ENCODE results near the gene CFAP141. TPM values are rescaled to one million over a fixed set of nuclear protein-coding genes. Genes with fewer than 3 reads are reported as not detected.

Gene CFAP141
- total RNA-seq, 2 donors from 2014 or later, result not detected

- DNase-seq, result peak; percentile 48 to 78 (median 58)
- Histone ChIP-seq H3K27me3 (no peaks in the 10 kb centered on the region), H3K9me3 (no peaks in the 10 kb centered on the region), H3K4me1 (peaks cover 78% of the 10 kb centered on the region), H3K27ac (peak overlapping the region; percentile 57 to 94 (median 84)), H3K4me3 (peak overlapping the region; percentile 46 to 79), H3K36me3 (replicated peaks in 1 of 2; ENCODE audit: insufficient read depth in 1 of 2, low read depth in 2 of 2) (no peaks in the 10 kb centered on the region)
- TF ChIP-seq, protein P1, sequence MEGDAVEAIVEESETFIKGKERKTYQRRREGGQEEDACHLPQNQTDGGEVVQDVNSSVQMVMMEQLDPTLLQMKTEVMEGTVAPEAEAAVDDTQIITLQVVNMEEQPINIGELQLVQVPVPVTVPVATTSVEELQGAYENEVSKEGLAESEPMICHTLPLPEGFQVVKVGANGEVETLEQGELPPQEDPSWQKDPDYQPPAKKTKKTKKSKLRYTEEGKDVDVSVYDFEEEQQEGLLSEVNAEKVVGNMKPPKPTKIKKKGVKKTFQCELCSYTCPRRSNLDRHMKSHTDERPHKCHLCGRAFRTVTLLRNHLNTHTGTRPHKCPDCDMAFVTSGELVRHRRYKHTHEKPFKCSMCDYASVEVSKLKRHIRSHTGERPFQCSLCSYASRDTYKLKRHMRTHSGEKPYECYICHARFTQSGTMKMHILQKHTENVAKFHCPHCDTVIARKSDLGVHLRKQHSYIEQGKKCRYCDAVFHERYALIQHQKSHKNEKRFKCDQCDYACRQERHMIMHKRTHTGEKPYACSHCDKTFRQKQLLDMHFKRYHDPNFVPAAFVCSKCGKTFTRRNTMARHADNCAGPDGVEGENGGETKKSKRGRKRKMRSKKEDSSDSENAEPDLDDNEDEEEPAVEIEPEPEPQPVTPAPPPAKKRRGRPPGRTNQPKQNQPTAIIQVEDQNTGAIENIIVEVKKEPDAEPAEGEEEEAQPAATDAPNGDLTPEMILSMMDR (IDR thresholded peaks at IDR 0.05), result no peak
- no peak for TF ChIP-seq POLR2A (IDR thresholded peaks at IDR 0.05)
- WGBS, 2 donors, result 0 to 1% methylated on average over 13 to 35 of the region's 35 CpGs
- intact Hi-C loops (cut with DNase I), result no loop called here
- peak; percentile 1 for ATAC-seq
Measured at GRCh38 chr1:154182344-154183045, 23.6 kb downstream of the CFAP141 start.

GRCh38 chr1:154181944-154182343, 24.2 kb downstream of the CFAP141 start:
- Histone ChIP-seq H3K4me1 (peaks cover 78% of the 10 kb centered on the region), H3K36me3 (replicated peaks in 1 of 2; ENCODE audit: insufficient read depth in 1 of 2, low read depth in 2 of 2) (no peaks in the 10 kb centered on the region), H3K4me3 (peak overlapping the region; percentile 46 to 79), H3K9me3 (no peaks in the 10 kb centered on the region), H3K27me3 (no peaks in the 10 kb centered on the region), H3K27ac (peak overlapping the region; percentile 57 to 94 (median 84))
- intact Hi-C loops (cut with DNase I), result no loop called here
- ATAC-seq (no peak), DNase-seq (no peak)
- TF ChIP-seq, protein P1 (IDR thresholded peaks at IDR 0.05), result no peak
- TF ChIP-seq POLR2A (IDR thresholded peaks at IDR 0.05), result no peak
- 0 to 1% methylated on average over 6 of the region's 6 CpGs for WGBS, 2 donors

DNA sequence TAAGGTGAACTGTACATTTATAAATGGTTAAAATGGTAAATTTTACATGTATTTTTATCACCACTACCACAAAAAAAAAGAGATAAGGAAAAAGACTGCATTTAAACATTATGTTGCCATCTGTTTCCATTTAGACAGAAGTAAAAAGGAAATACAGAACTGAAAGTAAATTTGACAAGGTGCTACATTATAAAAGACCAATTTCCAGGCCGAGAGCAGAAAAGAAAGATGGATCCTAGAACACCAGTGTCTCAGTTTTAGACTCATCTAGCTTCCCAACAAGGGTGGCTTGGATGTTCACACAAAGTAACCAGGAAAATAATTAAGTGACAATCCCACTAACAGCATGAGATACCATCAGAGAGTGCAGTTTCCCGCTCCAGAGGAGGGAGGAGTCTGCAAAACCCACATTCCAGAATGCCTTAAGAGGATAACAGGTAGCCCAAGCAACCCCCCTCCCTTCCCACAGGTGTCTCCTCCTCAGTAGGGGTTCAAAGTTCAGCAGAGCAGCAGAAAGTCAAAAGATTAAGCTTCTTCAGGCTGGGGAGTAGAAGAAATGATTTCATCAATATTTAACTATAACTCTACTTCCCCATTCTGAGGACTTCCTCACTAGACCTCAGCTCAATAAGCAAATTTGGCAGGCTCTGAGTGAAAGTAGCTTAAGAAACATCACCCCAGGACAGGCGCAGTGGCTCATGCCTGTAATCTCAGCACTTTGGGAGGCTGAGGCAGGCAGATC, 26.0 kb downstream of the CFAP141 start:
- no peak for ATAC-seq
- WGBS, 2 donors, result 43 to 62% methylated on average over 3 of the region's 3 CpGs
- Histone ChIP-seq H3K4me1 (peaks cover 75% of the 10 kb centered on the region), H3K4me3 (no peak overlapping the region), H3K27ac (peak overlapping the region in 2 of 4 donors; percentile 63 to 86), H3K27me3 (no peaks in the 10 kb centered on the region), H3K36me3 (replicated peaks in 1 of 2; ENCODE audit: insufficient read depth in 1 of 2, low read depth in 2 of 2) (no peaks in the 10 kb centered on the region), H3K9me3 (no peaks in the 10 kb centered on the region)
- TF ChIP-seq POLR2A (IDR thresholded peaks at IDR 0.05), result no peak
- TF ChIP-seq, protein P1 (IDR thresholded peaks at IDR 0.05), result no peak
- intact Hi-C loops (cut with DNase I), result no loop called here
- DNase-seq, result peak in 1 of 4 donors; percentile 40

- no peak overlapping the region for H3K4me3 ChIP-seq
- no peaks in the 10 kb centered on the region for H3K27me3 ChIP-seq
- peaks cover 0 to 4% of the 10 kb centered on the region in 2 donors for H3K36me3 ChIP-seq (replicated peaks in 1 of 2; ENCODE audit: insufficient read depth in 1 of 2, low read depth in 2 of 2)
- no peaks in the 10 kb centered on the region for H3K9me3 ChIP-seq
- ATAC-seq (no peak), DNase-seq (peak in 2 of 4 donors; percentile 39 to 53)
- 41% methylated on average over 10 of the region's 10 CpGs for WGBS, 2 donors
- intact Hi-C loops (cut with DNase I), result no loop called here
- H3K4me1 ChIP-seq, result peaks cover 74% of the 10 kb centered on the region
- TF ChIP-seq POLR2A (IDR thresholded peaks at IDR 0.05), result no peak
- TF ChIP-seq, protein P1 (IDR thresholded peaks at IDR 0.05), result no peak
- H3K27ac ChIP-seq, result peak overlapping the region in 3 of 4 donors; percentile 1 to 86 (median 63)
Measured at GRCh38 chr1:154178911-154179811, 27.0 kb downstream of the CFAP141 start.
